Stimulated activated CD4-positive, alpha-beta T cell treated with anti-CD3 and anti-CD28 coated beads, TNF-alpha, amount 100 ng/mL, for 4 hours (primary cell): ENCODE data around the gene MRPL18.
A peak's percentile ranks its signal among the peaks of the same experiment; 100 is the strongest.
"Not testable (repeated sequence)": the region's sequence is repeated elsewhere in the genome, so short reads cannot be mapped to it uniquely, and the experiment has no call there.

Experiments
- DNase-seq, 3 experiments: peaks; one replicate each; pipeline ENCODE4 v3.0.0-alpha.2; 2020; ENCODE audit warnings: low read depth in 3 of 3

Gene MRPL18

DNA sequence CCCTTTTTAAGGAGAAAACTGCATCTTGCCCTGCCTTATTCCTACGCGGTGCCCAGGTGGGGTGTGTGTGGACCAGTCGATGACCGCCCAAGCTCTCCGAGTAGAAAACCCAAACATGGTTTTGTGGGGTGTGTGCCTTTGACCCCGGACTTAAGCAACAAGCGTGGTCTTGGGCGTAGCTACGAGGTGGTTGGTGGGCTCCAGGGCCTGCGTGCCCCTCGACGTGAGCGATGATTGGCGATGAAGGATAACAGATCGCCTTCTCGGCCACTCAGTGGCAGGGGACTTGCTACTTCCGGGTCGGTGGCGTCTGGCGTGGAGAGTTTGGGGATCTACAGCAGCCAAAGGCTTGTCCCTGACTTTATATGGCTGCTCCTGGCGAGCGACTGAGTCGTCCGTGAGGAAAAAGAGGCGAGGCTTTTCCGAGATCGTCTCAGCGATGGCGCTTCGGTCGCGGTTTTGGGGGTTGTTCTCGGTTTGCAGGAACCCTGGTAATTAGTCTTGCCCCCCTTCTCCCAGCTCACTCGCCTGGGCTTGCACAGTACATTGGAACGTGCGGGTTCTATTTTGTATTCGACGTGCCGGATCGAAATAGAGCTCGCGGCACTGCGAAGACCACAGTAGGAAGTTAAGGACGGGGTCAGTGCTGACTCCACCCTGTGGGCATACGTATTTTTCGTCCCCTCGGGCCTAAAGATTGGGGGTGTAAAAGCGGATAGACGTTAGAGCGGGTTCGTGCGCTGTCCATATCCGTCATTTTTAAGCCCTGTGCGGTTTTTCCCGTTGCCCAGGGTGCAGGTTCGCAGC is at the start of gene MRPL18:
TSS of gene MRPL18 (plus strand) at position 319 of the 807 bp plus-strand sequence. CDS start at position 440, 121 bp downstream.
- peak; percentile 69 to 77 (median 71) for DNase-seq

GRCh38 chr6:159742165-159742564 is 48.1 kb upstream of the MRPL18 start:
- no peak for DNase-seq

DNA sequence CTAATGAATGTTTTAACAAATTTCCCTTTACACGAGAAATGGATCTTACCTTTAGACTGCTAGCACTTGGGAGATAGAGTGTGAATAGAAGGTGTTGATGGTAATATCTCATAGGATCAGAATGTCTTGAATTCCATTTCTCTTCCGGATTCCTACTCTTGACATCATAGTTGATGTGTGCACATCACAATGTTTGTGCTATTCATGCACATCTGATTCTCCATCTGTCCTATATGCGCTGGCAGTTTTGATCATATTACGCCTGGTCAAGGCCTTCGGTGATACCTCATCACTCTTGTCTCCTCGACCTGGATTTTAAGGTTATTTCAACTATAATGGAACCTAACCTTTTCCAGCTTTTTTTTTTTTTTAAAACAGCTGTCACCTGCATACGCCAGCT is 45.2 kb upstream of the MRPL18 start:
- DNase-seq = no peak

- no peak for DNase-seq
Measured at GRCh38 chr6:159746759-159747158, 43.5 kb upstream of the MRPL18 start.

DNA sequence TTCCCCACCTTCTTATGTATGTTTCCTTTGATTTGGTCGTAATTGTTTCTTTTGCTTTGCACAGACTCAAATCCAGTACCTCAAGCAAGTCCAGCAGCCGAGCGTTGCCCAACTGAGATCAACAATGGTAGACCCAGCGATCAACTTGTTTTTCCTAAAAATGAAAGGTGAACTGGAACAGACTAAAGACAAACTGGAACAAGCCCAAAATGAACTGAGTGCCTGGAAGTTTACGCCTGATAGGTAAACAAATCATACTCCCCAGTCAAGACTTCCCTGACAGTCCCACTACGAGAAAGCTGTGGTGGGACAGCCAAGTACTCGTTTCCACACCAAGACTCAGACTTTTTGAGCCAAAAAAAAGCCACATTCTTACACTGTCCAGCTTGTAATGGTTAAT is 42.1 kb upstream of the MRPL18 start:
- not testable (repeated sequence) for DNase-seq

DNA sequence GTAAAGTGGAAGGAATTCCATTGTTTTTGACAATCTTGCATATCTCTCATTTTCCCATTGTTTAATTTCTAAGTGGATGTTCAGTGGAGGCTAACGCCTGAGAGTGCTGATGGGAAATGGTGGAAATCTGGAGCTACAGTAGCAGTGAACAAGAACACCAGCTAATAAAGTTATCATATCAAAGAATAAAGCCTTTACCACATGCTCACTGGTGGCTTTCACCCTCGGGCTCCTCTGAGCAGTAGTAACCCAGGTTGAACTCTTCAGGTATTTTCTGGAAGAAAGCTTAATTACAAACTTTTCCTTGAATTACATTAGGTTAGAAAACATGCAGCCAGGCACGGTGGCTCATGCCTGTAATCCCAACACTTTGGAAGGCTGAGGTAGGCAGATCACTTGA is 38.8 kb upstream of the MRPL18 start:
- no peak for DNase-seq

DNA sequence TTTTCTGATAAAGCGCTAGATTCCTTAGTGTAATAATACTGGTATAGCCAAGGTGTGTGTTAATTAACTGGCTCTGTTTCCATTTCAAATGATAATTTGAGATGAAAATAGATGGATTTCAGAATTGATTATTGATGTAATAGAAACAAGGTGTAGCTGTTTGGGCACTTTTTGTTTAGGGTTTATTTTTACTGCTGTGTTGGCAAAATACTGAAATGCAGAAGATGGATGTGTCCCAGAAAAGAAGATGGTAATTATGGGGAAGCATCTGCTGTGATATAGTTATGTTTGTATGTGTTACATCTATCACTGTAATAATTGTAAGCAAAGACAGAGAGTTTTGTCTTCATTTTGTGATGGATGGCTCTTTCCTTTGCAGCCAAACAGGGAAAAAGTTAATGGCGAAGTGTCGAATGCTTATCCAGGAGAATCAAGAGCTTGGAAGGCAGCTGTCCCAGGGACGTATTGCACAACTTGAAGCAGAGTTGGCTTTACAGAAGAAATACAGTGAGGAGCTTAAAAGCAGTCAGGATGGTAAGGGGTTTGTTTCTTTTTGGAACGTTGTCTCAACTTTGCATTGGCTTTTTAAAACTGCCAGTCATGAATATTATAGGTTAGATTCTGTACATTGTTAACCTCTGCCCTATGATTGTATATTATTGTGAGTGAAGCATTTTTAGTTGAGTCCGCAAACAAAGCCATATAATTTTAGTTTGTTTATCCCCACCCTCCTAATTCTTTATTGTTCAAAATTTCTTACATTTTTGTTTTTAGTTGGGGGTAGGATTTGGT is 37.0 kb upstream of the MRPL18 start:
- DNase-seq = no peak

- DNase-seq = no peak
Measured at GRCh38 chr6:159754401-159754800, 35.9 kb upstream of the MRPL18 start.

GRCh38 chr6:159754959-159755914 is 35.0 kb upstream of the MRPL18 start:
- no peak for DNase-seq

GRCh38 chr6:159756508-159756907 is 33.8 kb upstream of the MRPL18 start:
- DNase-seq = no peak

DNA sequence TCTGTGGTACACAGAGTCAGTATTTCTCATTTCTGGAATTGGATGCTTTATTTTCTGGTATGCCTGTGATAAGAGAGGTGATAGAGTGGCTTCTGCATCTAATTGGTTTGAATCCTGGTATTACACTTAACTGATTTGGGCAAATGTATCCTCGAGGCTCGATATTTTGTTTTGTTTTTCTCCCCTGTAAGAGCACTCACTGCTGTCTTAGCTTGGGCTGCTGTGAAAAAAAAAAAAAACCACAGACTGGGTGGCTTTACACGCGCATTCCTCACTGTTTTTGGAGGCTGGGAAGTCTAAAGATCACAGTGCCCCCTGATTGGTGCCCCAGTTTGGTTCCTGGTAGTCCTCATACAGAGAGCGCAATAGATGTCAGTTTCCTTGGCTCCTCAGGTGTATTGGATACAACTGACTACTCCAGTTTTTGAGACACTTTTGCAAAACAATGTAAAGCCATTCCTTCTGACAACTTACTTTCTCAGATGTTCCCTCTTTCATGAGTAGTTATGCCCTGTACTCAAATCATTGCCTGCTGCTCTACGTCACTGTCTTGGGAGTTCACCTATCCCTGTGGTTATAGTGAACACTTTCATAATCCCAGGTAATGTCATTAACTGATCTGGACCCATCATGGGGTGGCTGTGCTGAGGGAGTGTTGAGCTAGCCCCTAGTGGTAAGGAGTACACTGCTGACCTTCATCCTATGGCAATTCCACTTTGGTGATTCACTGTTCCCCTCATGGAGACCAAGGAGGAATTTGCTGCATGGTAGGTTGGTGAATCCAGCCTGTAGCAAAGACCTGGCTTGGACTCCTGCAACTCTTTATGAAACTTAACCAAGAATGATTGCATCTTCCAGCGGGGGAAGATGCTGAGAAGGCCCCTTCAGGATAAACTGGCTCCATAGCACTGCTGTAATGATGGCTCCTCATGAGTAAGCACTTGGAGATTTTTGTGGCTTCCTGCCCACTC is 32.0 kb upstream of the MRPL18 start:
- no peak for DNase-seq

DNA sequence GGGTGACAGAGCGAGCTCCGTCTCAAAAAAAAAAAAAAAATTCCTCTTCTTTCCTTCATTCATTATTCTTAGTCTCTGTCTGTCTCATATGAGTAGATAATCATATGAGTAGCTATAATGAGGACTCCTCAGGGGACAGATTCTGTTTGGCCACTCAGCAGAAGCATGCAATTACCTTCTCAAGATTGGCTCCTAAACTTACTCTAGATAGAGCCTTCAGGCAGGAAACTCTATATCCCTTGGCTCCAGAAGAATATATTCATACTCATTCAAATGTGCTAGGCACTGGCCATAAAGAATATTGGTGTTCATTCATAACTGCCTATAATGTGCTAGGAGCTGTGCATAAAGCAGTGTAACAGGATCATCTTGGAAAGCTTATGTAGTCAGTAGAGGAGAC is 30.6 kb upstream of the MRPL18 start:
- no peak for DNase-seq

DNA sequence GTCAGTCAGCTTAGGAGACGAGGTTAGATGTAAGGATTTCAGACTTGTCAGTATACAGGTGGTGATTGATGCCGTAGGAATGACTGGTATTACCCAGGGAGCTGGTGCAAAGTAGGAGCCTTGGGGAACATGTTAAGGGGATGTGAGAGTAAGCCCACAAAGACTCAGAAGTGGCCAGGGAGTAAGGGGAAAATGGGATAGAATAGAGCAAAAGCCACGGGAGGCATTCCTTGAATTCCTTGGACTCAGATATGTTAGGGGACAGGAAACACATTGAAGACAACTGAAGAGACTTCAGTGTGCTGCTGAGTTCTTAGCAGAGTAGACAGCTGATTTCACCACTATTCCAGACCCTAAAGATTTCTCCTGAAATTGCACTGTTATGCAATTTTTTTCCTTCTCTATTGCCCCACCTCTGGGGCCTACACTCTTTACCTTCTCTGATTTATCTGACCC is 29.6 kb upstream of the MRPL18 start:
- no peak for DNase-seq

DNA sequence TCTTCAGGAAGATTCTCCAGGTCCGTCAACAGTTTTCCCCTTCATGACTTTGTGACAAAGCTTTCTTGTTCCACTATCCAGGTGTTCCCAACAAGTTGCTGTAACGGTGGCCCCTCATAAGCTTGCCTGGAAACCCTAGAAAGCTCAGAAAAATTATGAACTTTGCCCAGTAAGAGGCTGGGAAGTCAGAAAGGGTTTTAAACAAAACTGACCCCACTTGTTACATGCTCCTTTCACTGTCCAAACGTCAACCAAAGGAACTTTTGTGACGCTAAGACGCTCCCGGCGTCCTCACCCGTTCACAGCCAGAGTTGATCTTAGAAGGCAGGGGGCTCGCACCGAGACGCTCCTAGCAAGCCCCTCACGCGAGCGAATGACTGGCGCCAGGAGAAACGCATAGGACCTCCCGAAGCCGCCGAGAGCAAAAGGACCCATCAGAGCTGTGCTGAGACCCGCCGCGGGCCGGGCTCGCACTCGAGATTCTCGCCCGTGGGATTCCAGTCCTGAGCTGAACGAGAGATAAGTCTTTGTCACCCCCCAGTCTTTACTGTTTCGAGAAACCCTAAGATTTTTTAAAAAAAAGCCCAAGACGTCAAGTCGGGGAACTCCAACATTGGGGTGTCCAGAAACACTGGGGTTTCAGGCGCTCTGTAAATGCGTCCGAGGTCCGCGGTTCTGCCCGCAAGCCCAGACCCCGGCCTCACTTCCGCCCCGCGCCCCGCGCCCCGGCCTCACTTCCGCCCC is 29.0 kb upstream of the MRPL18 start:
- no peak for DNase-seq

- DNase-seq = peak; percentile 81 to 85 (median 82)
Measured at GRCh38 chr6:159761873-159762680, 28.2 kb upstream of the MRPL18 start, which contains the start of gene ACAT2. Gene ACAT2 (plus strand): TSS chr6:159762045. CDS start chr6:159762088, 43 bp downstream.

DNA sequence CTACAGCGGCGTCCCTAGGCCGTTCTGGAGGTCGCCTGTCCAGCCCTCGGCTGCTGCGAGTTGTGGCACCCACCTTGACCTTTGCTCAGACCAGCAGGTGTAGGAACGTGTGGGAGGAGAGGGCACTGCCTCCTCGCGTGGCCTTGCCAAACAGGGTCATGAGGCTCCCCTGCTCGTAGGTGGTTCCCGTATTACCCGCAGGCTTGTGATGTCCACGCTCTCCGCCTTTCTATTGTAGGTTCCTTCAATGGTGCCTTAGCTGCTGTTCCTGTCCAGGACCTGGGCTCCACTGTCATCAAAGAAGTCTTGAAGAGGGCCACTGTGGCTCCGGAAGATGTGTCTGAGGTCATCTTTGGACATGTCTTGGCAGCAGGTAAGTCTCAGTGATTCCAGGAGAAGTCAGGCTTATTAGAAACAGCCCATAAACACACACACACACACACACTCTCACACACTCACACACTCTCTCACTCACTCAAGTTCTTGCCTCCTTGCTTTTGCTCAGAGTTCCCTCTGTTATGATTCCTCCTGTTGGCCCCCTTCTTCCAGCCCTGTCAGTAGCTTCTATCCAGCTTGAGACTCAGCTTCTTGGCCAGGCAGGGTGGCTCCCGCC is 27.5 kb upstream of the MRPL18 start:
- no peak for DNase-seq

- no peak for DNase-seq
Measured at GRCh38 chr6:159766906-159767305, 23.4 kb upstream of the MRPL18 start.

GRCh38 chr6:159769470-159769869 is 20.8 kb upstream of the MRPL18 start:
- DNase-seq = no peak
